Hematopoietic multipotent progenitor cell treated with erythropoietin and hydrocortisone succinate and interleukin-3 and kit ligand, for 17 days (in vitro differentiated cells): ENCODE results near the gene MARS1.

Source experiments
- DNase-seq: peaks from one replicate; pipeline ENCODE4 v3.0.0-alpha.2; 2015; ENCODE audit warnings: low spot score

Gene MARS1

DNA sequence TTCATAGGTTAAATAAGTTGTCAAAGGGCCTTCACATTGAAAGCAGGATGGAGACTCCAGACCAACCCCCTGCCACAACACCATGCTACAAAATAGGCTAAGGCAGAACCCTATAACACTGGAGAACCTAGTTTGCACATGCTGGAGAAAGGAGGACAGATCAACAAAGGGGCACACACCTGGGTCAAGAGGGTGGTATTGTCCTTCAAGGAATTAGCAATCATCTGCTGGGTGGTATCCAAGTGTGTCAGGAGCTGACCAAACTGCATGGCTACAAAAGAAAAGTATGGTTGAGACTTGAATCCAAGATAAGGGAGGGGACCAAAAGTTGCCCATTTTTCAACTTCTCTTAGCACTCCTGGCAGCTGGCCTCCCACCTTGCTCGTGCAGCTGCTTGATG lies 44.0 kb downstream of the MARS1 start:
- no peak for DNase-seq

DNA sequence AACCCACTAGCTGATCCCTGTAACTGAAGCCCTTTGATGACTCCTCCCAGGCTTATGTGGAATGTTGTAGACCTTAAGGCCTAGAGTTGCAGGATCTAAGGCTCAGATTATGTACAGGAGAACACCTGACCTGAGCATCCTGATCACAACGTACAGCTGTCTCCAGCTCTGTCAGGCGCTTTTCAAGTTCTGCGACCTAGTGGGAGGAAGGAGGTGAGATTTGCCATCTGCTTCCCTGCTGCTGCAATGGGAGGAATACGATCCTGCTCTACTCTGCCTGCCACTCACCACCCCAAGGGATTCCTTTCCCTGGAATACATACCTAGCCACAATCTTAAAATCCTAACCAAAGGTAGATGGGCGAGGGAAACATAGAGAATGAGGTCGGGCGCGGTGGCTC lies 45.2 kb downstream of the MARS1 start:
- DNase-seq: no peak

DNA sequence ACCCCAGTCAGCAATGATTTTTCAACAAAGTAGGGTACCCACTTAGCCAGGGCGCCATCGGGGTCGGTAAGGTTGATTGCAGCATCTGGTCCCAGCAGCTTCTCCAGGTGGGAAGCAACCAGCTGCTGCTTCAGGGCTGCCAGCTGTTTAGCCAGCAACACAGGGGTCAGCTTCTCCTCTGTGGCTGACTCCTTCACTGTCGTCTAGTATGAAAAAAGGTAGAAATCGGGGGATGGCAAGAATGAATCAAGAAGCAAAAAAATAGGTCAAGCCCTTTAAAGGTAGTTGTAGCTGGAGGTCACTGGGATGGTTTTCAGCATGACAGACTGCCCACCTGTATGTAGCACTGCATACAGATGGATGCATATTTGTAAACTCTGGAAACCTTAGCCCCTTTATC lies 46.4 kb downstream of the MARS1 start:
- no peak for DNase-seq

DNA sequence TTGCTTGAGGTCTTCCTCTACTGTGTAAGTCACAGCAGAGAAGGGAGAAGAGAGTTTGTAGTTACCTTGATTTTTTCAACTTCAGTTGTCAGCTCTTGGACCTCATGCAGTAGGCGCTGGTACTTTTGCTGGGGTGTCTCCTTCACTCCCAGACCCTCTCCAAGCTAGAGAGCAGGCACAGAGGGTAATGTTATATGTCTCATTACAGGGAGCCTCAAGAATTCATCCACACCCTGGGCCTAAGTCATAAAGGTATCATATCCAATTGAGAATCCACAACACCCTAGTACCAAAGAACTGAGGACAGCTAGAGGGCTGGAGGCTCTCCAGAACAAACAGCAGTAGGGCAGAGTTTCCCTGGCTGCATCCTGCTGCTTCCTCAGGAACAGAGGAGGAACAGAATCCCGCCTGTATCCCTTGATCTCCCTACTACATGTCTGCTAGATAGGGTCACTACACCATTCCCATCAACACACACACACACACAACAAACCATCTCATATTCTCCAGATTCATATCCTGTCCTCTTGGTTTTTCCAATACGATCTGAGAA lies 47.2 kb downstream of the MARS1 start:
- no peak for DNase-seq

DNA sequence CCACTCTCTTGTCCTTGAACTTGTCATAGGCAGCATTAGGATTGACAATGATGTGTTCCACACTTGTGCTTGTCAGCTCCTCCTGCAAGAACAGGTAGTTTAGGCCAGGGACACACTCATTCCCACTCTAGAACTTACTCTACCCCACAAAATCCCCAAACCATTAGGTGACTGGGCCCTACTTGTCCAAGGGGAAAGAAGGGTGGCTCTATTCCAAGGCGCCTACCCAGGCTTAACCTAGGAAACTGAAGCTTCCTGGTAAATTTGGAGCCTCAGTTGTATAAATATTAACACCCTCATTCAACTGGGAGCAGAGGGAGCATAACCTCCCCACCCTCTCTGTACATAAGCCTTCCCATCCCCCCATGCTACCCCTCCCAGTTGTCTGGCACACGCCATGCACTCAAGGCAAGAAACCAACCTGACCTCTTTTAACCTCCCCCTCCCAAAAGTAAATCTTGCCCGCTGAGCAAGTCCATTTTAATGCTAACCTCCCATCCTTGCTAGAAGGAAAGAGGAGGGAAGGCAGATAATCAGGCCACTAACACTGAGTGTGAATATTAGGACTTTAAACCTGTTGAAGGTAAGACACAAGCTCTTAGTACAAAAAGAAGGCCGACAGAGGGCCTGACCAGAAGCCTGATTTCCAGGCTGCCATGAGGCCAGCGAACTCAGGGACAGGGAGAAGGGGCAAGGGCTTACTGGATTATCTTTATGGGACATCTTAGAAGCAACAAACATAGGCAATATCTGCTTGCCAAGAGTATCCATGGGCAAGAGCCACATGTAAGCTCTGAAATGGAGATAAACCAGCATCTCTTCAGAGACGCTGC lies 48.1 kb downstream of the MARS1 start:
- DNase-seq: no peak

DNA sequence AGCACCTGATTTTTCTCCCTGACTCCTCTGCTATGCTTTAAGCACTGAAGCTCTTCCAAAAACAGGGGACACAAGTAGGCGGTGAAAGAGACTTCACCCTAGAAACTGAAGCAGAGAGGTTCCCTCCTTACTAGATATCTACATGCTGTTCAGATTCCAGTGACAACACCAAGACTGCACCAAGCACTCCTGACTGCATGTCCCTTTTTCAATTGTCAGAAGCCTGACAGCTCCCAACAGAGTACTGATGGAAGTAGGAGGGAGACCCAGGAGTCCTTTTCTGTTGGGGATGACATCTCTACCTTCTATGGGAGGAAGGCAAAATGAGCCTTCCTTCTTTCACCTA lies 48.7 kb downstream of the MARS1 start:
- no peak for DNase-seq

DNA sequence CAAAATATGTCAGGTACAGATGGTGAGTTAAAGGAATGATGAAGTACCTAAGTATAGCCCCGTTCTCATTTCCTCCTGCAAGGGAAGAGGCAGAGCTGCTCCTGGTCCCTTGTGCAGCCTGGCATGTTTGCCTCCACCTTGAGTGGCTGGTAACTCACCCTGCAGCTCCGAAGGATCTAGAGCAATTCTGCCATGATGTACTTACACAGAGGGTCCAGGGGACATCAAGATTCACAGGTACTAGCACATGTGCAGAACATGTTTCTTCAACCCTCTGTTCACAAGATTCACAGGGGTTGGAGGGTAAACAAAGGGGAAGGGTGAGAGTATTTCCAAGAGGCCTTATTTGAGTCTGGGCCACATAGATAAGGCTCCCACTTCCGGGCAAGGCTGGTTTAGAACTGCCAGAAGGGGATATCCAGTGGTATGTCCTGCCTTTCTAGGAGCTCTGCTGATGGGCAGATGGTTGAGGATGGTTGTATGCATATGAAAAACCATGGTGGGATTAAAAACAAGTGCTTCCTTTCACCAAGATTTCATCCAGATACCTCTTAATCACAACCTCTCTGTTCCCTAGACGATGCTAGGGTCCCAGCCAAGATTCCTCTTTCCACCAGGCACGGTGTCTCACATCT lies 51.4 kb downstream of the MARS1 start:
- DNase-seq: peak; percentile 44

DNA sequence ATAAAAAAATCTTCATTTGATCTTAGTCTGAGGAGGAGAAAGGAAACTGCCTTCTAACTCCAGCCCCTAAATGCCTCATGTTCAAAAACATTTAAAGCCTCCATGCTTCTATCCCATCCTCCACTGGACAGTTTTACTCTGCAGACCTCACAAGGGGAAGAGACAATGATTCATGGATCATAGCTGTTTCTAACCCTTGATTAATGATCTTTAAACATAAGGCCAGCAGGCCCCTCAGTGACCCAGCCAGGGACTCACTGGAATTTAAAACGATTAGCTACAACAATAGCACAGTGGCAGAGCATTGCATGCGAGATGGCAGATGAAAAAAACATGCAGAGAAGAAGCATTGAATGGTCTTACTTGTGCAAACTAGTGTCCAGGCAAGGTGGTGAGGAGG lies 53.1 kb downstream of the MARS1 start:
- DNase-seq: no peak

DNA sequence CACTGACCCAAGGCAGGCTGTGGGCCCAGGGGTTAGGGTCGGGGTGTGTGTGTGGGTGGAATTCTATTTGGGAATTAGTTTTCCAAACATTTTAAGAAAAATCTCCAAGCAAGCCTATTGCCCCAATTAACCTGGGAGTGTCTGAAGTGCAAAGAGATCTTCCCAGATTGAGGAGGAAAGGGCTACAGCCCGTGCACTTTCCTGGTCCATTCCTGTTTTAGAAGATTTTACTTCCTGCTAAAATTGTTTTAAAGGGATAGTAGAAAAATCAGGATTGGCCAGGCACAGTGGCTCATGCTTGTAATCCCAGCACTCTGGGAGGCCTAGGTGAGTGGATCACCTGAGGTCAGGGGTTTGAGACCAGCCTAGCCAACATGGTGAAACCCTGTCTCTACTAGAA lies 53.8 kb downstream of the MARS1 start:
- DNase-seq: no peak

DNA sequence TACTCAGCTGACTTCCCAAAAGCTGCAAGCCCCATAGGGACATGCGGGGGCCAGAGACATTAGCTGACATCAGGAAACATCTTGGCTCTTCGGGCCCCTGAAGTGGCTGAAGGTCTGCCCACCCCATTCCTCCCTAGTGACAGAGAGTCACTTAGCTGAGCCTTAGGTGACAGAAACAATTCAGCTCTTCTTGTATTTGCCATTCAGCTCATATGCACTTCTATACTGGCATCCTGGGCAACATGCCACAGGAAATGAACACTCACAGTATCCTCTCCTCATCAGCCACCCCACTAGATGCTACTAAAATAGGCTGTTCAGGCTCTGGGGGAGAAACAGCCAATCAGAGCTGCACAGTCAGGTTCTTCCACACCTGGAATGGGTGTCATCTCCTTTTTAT lies 55.7 kb downstream of the MARS1 start:
- DNase-seq: no peak

DNA sequence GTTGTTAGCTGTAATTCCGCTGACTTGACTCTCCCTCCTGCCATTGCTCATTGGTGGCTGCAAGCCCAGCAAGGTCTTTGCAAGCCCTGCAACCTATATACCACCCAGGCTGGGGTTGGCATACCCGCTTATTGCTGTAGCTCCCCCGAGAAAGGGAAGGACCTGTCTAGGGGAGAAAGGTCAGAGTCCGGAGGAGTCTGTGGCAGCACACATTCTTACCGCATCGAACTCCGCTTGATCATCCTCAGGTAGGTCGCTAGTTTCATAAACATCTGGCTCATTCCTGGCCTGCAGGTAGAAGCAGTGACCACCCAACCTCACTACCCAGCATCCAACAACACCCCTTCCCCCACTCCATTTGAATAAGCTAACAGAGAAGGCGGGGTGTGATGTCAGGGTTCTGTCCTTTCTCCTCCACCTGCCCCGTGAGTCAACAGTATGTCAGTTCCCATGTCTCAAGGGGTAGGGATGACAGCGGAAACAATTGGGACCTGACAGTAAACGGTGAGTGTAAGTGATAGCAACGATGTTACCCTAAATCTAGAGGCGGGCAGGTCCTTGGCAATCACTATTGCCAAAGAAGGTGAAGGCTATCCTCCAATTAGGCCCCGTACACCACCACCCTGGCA lies 58.1 kb downstream of the MARS1 start:
- no peak for DNase-seq

DNA sequence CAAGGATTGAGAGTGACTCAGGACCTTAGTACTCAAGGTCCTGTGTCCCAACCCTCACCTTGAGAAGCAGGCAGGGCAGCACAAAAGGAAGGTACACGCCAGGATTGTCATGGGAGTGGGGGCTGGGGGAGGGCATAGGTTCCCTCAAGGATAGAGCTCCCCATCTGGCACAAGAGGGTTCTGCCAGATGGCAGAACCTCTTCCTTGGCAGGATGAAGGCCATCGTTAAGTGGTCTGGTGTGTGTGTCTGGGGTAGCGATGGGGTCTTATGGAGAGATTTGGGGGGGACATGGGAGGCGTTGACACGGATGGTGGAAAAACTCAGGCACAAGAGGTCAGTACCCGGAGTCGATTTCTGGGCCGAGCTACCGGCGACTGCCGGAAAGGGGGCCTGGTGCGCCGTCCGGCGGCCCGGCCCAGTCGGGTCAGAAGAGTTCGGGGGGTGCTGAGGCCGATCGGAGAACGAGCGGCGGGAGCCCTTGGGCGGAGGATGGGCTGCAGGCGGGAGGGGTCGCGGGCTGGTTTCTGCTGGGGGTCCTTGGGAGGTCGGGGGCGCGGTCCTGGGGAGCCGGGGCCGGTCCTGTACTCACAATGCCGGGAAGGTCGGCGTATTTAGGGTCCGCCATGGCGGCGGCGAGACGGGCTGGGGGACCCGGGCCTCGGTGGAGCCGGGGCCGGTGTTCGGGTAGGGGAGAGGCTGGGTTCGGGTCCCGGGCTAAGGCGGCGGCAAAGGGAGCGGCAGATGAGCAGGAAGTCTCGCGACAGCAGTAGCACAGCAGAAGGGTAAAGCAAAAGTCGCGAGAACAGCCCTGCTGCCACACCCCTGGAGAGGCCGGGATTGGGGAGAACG lies 58.8 kb downstream of the MARS1 start, which contains the start of gene DCTN2:
TSS of gene DCTN2 (minus strand) at position 755 of the 850 bp plus-strand sequence. CDS start at position 626, 129 bp downstream.
- DNase-seq: peak; percentile 97

DNA sequence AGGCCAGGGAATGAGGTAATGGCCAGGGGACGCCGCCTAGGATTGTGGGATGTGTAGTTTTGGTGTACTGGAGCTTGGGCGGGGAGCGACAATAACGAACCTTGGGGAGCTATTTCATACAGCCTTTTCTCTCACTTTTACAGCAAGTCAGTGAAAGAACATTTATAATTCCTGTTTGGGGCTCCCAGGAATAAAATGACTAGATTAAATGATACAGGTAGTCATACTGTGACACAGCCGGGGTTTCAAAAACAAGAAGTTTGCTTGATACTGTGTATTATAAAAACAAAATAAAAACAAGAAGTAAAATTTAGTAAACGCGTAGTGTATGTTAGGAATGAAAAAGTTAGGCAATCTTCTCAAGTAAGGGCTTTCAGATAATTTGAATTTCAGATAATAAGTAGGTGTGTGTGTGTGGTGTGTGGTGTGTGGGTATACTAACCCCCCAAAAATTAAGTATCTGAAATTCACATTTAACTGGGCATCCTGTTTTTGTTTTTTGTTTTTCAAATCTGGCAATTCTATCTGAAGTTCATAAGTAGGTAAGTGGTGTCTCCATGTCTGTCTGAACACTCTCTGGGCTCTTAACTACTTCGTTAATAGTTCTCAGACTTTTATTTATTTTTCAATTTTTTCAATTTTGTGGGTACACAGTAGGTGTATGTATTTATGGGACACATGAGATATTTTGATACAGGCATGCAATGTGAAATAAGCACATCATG lies 59.6 kb downstream of the MARS1 start:
- no peak for DNase-seq

DNA sequence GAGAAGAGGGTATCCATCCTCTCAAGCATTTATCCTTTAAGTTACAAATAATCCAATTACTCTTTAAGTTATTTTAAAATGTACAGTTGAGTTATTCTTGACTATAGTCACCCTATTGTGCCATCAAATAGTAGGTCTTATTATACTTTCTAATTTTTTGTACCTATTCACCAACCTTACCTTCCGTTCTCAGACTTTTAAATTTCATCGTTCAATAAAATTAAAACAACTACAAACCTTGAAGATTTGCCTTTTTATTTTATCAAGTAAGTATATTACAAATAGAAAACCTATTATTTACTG lies 60.1 kb downstream of the MARS1 start:
- DNase-seq: no peak

DNA sequence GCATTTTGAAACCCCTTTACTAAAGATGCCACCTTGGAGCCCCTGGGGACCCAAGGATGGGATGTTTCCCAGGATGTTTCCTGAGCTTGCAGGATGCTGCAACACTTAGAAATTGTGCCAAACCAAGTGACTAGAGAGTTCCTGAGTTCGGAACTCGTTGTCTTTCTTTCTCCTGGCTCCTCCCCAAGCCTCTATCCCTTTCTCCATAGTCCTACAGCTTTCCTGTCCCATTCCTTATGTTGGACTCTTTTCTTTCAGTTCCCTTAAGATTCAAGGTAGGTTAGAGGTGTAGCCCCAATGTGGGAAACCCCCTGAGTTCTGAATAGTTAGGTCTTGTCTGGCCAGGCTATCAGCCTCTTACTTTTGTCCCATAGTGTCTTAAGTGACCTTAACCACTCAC lies 60.6 kb downstream of the MARS1 start:
- DNase-seq: no peak

DNA sequence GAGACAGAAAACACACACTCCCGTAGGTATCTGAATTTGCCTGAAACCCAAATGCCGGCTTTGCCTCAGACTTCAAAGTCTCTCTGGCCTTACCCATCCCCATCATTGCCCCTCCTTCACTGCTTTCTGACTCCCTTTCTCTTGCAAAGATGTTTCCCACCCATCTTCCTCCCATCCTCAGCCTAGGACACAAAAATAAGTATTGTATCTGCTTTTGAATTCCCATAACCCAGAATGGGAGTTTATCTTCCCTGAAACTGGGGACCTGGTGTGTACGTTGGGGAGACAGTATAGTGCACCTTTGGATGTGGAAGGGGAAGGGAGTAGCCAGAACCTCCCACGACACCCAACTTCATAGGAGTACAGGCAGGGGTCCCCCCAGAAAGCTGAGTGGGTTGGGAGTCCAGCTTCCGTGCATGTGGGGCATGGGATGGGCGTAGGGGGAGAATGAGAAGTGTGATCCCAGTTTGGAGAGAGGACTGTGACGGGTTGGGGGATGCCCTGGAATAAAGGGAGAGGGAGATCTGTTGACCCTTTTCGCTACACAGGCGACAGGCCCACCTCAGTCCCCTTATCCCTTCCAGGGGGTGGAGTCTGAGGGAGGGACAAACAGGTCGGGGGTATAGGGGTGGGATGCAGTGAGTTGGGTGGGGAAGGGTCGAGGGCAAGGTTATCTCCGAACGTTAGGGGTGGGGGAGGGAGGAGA lies 61.5 kb downstream of the MARS1 start:
- DNase-seq: no peak

DNA sequence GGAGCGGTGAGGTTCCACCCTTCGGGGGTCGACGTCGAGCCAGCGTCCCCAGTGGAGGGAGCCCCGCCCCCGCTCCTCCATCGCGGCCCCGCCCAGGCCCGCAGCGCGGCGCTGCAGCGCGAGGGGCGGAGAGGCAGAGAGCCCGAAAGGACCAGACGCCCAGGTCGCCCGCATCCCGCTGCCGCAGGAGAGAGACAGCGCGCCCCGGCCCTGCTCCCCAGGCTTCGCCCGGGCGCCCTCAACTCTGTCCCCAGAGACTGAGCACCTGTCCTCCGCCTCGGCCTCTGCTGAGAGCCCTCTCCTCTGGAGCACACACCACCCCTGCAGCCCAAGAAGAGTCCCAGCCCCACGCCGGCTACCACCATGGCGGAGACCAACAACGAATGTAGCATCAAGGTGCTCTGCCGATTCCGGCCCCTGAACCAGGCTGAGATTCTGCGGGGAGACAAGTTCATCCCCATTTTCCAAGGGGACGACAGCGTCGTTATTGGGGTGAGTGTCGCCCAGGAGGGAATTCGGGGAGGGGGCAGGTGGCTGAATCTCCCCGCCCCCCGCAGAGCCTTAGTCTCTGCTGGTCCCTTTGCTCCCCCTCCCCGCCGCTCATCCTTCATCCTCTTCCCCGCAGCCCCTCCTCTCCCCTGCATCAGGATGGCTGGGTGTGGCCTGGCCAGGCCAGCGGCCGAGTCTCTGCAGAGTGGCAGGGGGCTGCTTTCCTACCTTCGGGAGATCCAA lies 62.2 kb downstream of the MARS1 start, which contains the start of gene KIF5A:
TSS of gene KIF5A (plus strand) at position 136 of the 732 bp plus-strand sequence. CDS start at position 364, 228 bp downstream.
- DNase-seq: peak; percentile 75

DNA sequence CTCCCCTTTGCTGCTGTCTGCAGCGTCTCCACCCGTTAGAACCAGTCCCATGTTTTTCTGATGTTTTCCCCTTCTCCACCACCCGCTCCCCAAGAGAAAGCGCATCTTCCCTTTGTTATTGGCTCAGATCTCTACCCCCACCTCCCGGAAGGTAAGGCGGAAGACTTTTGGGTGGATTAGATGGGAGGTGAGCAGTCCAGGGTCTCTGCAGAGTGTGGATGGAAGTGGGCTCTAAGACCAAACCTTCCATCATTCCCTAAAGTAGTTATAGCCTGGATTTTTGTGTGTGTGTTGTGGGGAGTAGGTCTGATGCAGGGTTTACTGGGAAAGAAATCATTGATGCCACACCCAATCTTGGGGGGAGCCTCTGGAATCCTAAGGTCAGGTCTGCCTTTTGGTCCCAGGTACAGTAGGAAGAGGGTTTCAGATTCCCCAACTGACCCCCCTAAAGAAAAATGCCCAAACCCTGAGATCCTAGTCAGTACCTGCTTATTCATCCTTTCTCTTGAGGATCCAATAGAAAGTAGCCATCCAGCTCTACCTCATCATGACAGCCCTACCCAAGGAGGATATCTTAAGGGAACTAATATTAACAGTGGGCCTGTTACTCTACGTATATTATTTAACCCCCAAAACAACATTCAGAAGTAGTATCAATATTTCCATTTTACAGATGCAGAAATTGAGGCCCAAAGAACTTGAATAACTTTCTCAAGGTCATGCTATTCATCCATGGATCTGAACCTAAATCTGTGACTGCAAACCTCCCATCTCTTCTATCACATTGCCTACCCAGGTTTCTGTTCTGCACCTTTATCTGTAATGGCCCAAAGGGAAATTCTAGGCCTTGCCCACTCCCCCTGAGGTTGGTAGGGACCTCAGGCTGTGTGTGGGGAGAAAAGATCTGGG lies 63.0 kb downstream of the MARS1 start:
- no peak for DNase-seq
